ENCODE measurements around the gene SNX19. TPM values are rescaled to one million over a fixed set of nuclear protein-coding genes. Genes with fewer than 3 reads are reported as not detected.

Gene SNX19
- total and polyA plus RNA-seq, 2 of the 4 experiments (the other 2 are of a cell fraction): 35.9 to 113 TPM

DNA sequence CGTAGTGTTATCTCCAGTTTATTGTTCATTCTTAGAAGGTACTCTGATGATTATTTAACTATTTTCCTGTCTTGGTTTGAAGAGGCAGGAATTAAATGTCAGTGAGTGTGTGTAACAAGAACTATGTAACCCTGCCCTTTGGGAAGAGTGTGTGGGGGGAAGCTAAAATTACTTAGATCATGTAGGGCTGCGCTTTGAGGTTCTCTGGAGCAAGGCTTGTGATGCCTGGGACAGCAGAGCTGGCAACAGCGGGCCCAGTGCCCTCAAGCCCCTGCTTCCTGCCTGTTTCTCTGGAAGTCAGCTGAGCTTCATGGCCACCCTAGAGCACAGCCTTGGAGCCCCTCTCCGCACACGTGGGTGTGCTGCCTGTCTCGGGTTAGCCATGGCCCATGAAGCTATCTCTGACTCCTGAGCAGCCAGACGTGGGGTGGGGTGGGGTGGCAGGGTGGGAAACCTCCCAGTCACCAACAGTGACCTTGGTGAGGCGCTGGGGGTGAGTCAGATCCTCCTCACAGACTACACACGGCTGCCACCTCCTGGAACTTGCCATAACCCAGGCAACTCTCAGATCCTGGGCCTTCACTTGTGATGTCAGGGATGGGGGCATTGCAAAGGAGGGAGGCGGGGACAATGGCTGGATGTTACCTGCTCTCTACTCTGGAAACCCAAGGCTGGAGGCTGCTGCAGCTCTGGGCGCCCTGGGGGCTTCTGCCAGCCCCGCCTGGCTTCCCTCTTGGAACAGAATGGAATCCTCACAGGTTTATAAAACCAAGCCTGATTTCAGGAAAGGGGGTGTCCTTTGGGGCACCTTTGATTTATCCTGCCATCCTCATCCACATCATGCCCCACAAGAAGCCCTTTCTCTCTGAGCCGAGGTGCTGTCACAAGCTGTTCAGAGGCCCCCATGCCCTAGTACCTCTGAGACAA, 88.6 kb downstream of the SNX19 start:
- no peak overlapping the region for H3K4me2 ChIP-seq (ENCODE audit: low read depth, low read length)
- H3K4me3 ChIP-seq (ENCODE audit: insufficient read depth, low read depth, low read length): no peak overlapping the region
- WGBS, 2 experiments (ENCODE audit: extremely low coverage in 2 of 2, insufficient read length in 1 of 2): 61% methylated on average over 4 of the region's 13 CpGs; no CpG with 5 or more reads in 1 of the 2 experiments
- H3K18ac ChIP-seq (ENCODE audit: low read depth, low read length): peak overlapping the region; percentile 67
- no peaks in the 10 kb centered on the region for H3K36me3 ChIP-seq (ENCODE audit: control insufficient read depth, insufficient read depth, low read length)
- 0 out of 2 replicates have a peak overlapping the region, but pooled peaks have one; percentile 12 for H3K56ac ChIP-seq (ENCODE audit: extremely low read depth, insufficient read depth, low read length)
- no TSS peak for BruUV-seq (replicated peaks)
- CTCF ChIA-PET: interaction anchor here (0.5 to 3.0 kb wide), 16 partner anchors 9 to 490 kb away, joined by 3 to 18 read pairs (median 4); no protein-coding TSS in a partner anchor
- peak overlapping the region; percentile 40 for H3K23ac ChIP-seq (ENCODE audit: low read depth, low read length)
- ATAC-seq (ENCODE audit: low read depth) (peak; percentile 97), DNase-seq (peak; percentile 82)
- H2AFZ ChIP-seq (replicated peaks; ENCODE audit: low read length, poor library complexity): peak overlapping the region; percentile 83
- dilution Hi-C loops (cut with HindIII; ENCODE audit: low sequenced_read_pairs, unreplicated experiment): no loop called here
- in situ Hi-C loops (cut with MboI; ENCODE audit: low sequenced_read_pairs): no loop called here
- H3K27ac ChIP-seq (ENCODE audit: insufficient read depth, low read length): peak overlapping the region; percentile 77
- POLR2A ChIA-PET (ENCODE audit: unreplicated experiment): no interaction called here
- peak overlapping the region; percentile 96 for H2BK20ac ChIP-seq (ENCODE audit: low read depth, low read length)
- H3K9me1 ChIP-seq (ENCODE audit: insufficient read depth, low read length): no peaks in the 10 kb centered on the region
- TF ChIP-seq, protein P1, sequence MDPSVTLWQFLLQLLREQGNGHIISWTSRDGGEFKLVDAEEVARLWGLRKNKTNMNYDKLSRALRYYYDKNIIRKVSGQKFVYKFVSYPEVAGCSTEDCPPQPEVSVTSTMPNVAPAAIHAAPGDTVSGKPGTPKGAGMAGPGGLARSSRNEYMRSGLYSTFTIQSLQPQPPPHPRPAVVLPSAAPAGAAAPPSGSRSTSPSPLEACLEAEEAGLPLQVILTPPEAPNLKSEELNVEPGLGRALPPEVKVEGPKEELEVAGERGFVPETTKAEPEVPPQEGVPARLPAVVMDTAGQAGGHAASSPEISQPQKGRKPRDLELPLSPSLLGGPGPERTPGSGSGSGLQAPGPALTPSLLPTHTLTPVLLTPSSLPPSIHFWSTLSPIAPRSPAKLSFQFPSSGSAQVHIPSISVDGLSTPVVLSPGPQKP (IDR thresholded peaks at IDR 0.05; ENCODE audit: borderline replicate concordance, low read depth, low read length): no peak
- TF ChIP-seq, protein P2, sequence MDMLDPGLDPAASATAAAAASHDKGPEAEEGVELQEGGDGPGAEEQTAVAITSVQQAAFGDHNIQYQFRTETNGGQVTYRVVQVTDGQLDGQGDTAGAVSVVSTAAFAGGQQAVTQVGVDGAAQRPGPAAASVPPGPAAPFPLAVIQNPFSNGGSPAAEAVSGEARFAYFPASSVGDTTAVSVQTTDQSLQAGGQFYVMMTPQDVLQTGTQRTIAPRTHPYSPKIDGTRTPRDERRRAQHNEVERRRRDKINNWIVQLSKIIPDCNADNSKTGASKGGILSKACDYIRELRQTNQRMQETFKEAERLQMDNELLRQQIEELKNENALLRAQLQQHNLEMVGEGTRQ (IDR thresholded peaks at IDR 0.05; ENCODE audit: low read depth, low read length): peak; percentile 19; the same call in 1 of the 2 replicates
- TF ChIP-seq NFE2L2 (IDR thresholded peaks at IDR 0.05; ENCODE audit: low read depth, low read length) (no peak), MAZ (IDR thresholded peaks at IDR 0.05; ENCODE audit: borderline replicate concordance, low read depth, low read length) (peak; percentile 86), POLR2A (IDR thresholded peaks at IDR 0.05; ENCODE audit: low read depth, low read length) (no peak), MAFK (IDR thresholded peaks at IDR 0.05; ENCODE audit: low read depth, low read length) (no peak), FOS (IDR thresholded peaks at IDR 0.05; ENCODE audit: low read depth, low read length) (peak; percentile 63), RAD21 (IDR thresholded peaks at IDR 0.05; ENCODE audit: low read length) (peak; percentile 91), RFX5 (IDR thresholded peaks at IDR 0.05; ENCODE audit: low read depth, low read length) (no peak), CEBPB (IDR thresholded peaks at IDR 0.05; ENCODE audit: low read depth, low read length) (no peak), SMC3 (IDR thresholded peaks at IDR 0.05; ENCODE audit: low read depth, low read length) (peak; percentile 95), MXI1 (IDR thresholded peaks at IDR 0.05; ENCODE audit: borderline replicate concordance, low read depth, low read length) (no peak)
- TF ChIP-seq, protein P3, sequence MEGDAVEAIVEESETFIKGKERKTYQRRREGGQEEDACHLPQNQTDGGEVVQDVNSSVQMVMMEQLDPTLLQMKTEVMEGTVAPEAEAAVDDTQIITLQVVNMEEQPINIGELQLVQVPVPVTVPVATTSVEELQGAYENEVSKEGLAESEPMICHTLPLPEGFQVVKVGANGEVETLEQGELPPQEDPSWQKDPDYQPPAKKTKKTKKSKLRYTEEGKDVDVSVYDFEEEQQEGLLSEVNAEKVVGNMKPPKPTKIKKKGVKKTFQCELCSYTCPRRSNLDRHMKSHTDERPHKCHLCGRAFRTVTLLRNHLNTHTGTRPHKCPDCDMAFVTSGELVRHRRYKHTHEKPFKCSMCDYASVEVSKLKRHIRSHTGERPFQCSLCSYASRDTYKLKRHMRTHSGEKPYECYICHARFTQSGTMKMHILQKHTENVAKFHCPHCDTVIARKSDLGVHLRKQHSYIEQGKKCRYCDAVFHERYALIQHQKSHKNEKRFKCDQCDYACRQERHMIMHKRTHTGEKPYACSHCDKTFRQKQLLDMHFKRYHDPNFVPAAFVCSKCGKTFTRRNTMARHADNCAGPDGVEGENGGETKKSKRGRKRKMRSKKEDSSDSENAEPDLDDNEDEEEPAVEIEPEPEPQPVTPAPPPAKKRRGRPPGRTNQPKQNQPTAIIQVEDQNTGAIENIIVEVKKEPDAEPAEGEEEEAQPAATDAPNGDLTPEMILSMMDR (conservative IDR thresholded peaks at IDR 0.05; ENCODE audit: low read depth, low read length): peak; percentile 73
- peak overlapping the region; percentile 12 to 80; a peak in 3 of 4 replicates for H4K8ac ChIP-seq (ENCODE audit: low read depth in 2 of 2, low read length in 2 of 2)
- peaks cover 14% of the 10 kb centered on the region for H3K4me1 ChIP-seq (ENCODE audit: control insufficient read depth, insufficient read depth, low read length)
- H3K79me1 ChIP-seq (ENCODE audit: low read depth in 1 of 2, low read length in 2 of 2): no peaks in the 10 kb centered on the region
- H2AK9ac ChIP-seq (replicated peaks; ENCODE audit: low read depth, low read length, poor library complexity): peak overlapping the region; percentile 88
- peak overlapping the region; percentile 88 for H4K91ac ChIP-seq (ENCODE audit: insufficient read depth, low read depth, low read length)
- intact Hi-C loops (cut with micrococcal nuclease): loop anchor here (1.0 to 5.0 kb wide), 8 partner anchors 35 to 392 kb away; partner anchors contain the start of gene ADAMTS15
- no peaks in the 10 kb centered on the region for H3K9me3 ChIP-seq (ENCODE audit: control insufficient read depth, insufficient read depth, low read length)
- peak overlapping the region; percentile 76; the same call in 2 of the 3 replicates for H2BK15ac ChIP-seq (ENCODE audit: low read depth, low read length)
- peaks cover 6% of the 10 kb centered on the region for H3K27me3 ChIP-seq (ENCODE audit: control insufficient read depth, insufficient read depth, low read length)
- H3K9ac ChIP-seq (ENCODE audit: low read depth, low read length): peak overlapping the region; percentile 22; the same call in 1 of the 2 replicates
- H2BK120ac ChIP-seq (ENCODE audit: low read depth, low read length): peak overlapping the region; percentile 94
- peak overlapping the region; percentile 65 for H4K5ac ChIP-seq (ENCODE audit: low read depth, low read length)
- peak overlapping the region; percentile 71 for H2BK5ac ChIP-seq (ENCODE audit: low read depth, low read length, poor library complexity, severe bottlenecking)
- H3K14ac ChIP-seq (replicated peaks; ENCODE audit: low read depth, low read length): peak overlapping the region; percentile 62; the same call in 1 of the 2 replicates
- H3K4ac ChIP-seq (ENCODE audit: low read depth, low read length): peak overlapping the region; percentile 89
- H2AK5ac ChIP-seq (ENCODE audit: low read depth, low read length): peak overlapping the region; percentile 84
- H4K20me1 ChIP-seq (ENCODE audit: insufficient read depth, low read length): no peaks in the 10 kb centered on the region
